Gastroesophageal sphincter (tissue), 3 donors: ENCODE results near the gene USP24.
"Not testable (repeated sequence)": the region's sequence is repeated elsewhere in the genome, so short reads cannot be mapped to it uniquely, and the experiment has no call there.

Experiments used
- EP300 ChIP-seq: sonication (generic); formaldehyde crosslinking; IDR thresholded peaks from one replicate; pipeline ENCODE4 v1.6.1; 2017; ENCODE audit warnings: antibody characterized with exemption, mild to moderate bottlenecking
- POLR2A ChIP-seq, 2 donors: fragments of 450-650 bp; IDR thresholded peaks; one replicate each; pipeline ENCODE4 v1.6.1; 2017; ENCODE audit warnings: antibody characterized with exemption in 2 of 2, mild to moderate bottlenecking in 2 of 2, moderate library complexity in 1 of 2
- POLR2AphosphoS5 ChIP-seq: sonication (generic); formaldehyde crosslinking; IDR thresholded peaks from one replicate; pipeline ENCODE4 v1.6.1; 2017; ENCODE audit warnings: antibody characterized with exemption
- TF ChIP-seq, protein P1 (sequence below), 4 experiments: fragments of 200-600 bp in 2 of 4; fragments of 450-650 bp in 2 of 4; sonication (generic) in 1 of 4; IDR thresholded peaks; one replicate each; pipeline ENCODE4 v1.5.1; 2017 to 2019; ENCODE audit warnings: antibody characterized with exemption in 4 of 4, mild to moderate bottlenecking in 2 of 4, moderate library complexity in 2 of 4

DNA sequence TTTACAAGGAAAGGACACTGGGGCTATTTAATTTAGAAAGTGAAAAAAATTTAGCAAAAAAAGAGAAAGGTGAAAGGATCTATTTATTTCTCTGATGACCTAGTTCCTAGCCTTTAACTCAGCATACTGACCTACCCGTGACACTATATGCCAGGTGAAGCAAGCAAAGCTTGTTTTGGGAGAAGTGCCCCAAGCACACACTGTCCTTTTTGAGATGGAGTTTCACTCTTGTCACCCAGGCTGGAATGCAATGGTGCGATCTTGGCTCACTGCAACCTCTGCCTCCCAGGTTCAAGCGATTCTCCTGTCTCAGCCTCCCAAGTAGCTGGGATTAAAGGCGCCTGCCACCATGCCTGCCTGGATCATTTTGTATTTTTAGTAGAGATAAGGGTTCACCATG is 14.6 kb upstream of the USP24 start:
- TF ChIP-seq, protein P1, sequence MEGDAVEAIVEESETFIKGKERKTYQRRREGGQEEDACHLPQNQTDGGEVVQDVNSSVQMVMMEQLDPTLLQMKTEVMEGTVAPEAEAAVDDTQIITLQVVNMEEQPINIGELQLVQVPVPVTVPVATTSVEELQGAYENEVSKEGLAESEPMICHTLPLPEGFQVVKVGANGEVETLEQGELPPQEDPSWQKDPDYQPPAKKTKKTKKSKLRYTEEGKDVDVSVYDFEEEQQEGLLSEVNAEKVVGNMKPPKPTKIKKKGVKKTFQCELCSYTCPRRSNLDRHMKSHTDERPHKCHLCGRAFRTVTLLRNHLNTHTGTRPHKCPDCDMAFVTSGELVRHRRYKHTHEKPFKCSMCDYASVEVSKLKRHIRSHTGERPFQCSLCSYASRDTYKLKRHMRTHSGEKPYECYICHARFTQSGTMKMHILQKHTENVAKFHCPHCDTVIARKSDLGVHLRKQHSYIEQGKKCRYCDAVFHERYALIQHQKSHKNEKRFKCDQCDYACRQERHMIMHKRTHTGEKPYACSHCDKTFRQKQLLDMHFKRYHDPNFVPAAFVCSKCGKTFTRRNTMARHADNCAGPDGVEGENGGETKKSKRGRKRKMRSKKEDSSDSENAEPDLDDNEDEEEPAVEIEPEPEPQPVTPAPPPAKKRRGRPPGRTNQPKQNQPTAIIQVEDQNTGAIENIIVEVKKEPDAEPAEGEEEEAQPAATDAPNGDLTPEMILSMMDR (IDR thresholded peaks at IDR 0.05): not testable (repeated sequence)
- not testable (repeated sequence) for TF ChIP-seq POLR2A (IDR thresholded peaks at IDR 0.05); POLR2AphosphoS5; EP300
